ENCODE measurements around the gene FAM83G. TPM values are rescaled to one million over a fixed set of nuclear protein-coding genes. Genes with fewer than 3 reads are reported as not detected.

FAM83G gene
- total RNA-seq, 2 experiments from 2014 or later, result 2.9 to 3.0 TPM

GRCh38 chr17:18951941-18952842 is 52.4 kb downstream of the FAM83G start, which contains the start of gene SLC5A10:
Gene SLC5A10, plus strand, starts transcription at chr17:18952165. Its CDS starts 41 bp downstream, at chr17:18952206.
- ChIA-PET CTCF (no interaction called here), POLR2A (no interaction called here)
- ATAC-seq (ENCODE audit: poor library complexity) (no peak), DNase-seq (no peak)
- H3K4me1 ChIP-seq (ENCODE audit: insufficient read depth, low read length), result peaks cover 50% of the 10 kb centered on the region
- H3K27me3 Mint-ChIP-seq, result no peaks in the 10 kb centered on the region
- intact Hi-C loops (cut with DNase I, micrococcal nuclease), result loop anchor here in 1 of 2 experiments (10.0 kb wide), 1 partner anchor 137 kb away; no protein-coding TSS in a partner anchor
- H3K9me3 ChIP-seq (ENCODE audit: control insufficient read depth in 1 of 2, insufficient read depth in 1 of 2, low read length in 2 of 2), result no peaks in the 10 kb centered on the region
- no peaks in the 10 kb centered on the region for H3K9me3 Mint-ChIP-seq
- no peak within 1 kb of the TSS for H3K4me3 Mint-ChIP-seq
- no peaks in the 10 kb centered on the region for H3K36me3 ChIP-seq (ENCODE audit: insufficient read depth, low read length)
- TF ChIP-seq, protein P1, sequence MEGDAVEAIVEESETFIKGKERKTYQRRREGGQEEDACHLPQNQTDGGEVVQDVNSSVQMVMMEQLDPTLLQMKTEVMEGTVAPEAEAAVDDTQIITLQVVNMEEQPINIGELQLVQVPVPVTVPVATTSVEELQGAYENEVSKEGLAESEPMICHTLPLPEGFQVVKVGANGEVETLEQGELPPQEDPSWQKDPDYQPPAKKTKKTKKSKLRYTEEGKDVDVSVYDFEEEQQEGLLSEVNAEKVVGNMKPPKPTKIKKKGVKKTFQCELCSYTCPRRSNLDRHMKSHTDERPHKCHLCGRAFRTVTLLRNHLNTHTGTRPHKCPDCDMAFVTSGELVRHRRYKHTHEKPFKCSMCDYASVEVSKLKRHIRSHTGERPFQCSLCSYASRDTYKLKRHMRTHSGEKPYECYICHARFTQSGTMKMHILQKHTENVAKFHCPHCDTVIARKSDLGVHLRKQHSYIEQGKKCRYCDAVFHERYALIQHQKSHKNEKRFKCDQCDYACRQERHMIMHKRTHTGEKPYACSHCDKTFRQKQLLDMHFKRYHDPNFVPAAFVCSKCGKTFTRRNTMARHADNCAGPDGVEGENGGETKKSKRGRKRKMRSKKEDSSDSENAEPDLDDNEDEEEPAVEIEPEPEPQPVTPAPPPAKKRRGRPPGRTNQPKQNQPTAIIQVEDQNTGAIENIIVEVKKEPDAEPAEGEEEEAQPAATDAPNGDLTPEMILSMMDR (IDR thresholded peaks at IDR 0.05), result no peak
- H3K27ac Mint-ChIP-seq, result no peak within 1 kb of the TSS
- peaks cover 34% of the 10 kb centered on the region for H3K4me1 Mint-ChIP-seq (ENCODE audit: low read depth)
- H3K4me3 ChIP-seq (ENCODE audit: low read length), result no peak within 1 kb of the TSS
- no peaks in the 10 kb centered on the region for H3K36me3 Mint-ChIP-seq (ENCODE audit: low read depth)
- no peak within 1 kb of the TSS for H3K27ac ChIP-seq (ENCODE audit: low read depth in 1 of 2, low read length in 2 of 2)
- no peaks in the 10 kb centered on the region for H3K27me3 ChIP-seq (ENCODE audit: control insufficient read depth in 1 of 2, insufficient read depth in 2 of 2, low read length in 2 of 2)

GRCh38 chr17:18950944-18951905 is 53.3 kb downstream of the FAM83G start:
- H3K9me3 ChIP-seq (ENCODE audit: control insufficient read depth in 1 of 2, insufficient read depth in 1 of 2, low read length in 2 of 2), result no peaks in the 10 kb centered on the region
- ChIA-PET CTCF (no interaction called here), POLR2A (no interaction called here)
- DNase-seq, result no peak
- TF ChIP-seq, protein P1 (IDR thresholded peaks at IDR 0.05), result no peak
- Mint-ChIP-seq H3K4me3 (no peak overlapping the region), H3K27ac (no peak overlapping the region), H3K27me3 (no peaks in the 10 kb centered on the region), H3K9me3 (no peaks in the 10 kb centered on the region), H3K36me3 (ENCODE audit: low read depth) (no peaks in the 10 kb centered on the region), H3K4me1 (ENCODE audit: low read depth) (peaks cover 30% of the 10 kb centered on the region)
- peaks cover 41% of the 10 kb centered on the region for H3K4me1 ChIP-seq (ENCODE audit: insufficient read depth, low read length)
- no peak overlapping the region for H3K27ac ChIP-seq (ENCODE audit: low read depth in 1 of 2, low read length in 2 of 2)
- H3K36me3 ChIP-seq (ENCODE audit: insufficient read depth, low read length), result no peaks in the 10 kb centered on the region
- intact Hi-C loops (cut with DNase I, micrococcal nuclease), result loop anchor here in 1 of 2 experiments (10.0 kb wide), 1 partner anchor 136 kb away; no protein-coding TSS in a partner anchor
- H3K4me3 ChIP-seq (ENCODE audit: low read length), result no peak overlapping the region
- no peak for ATAC-seq (ENCODE audit: poor library complexity)
- no peaks in the 10 kb centered on the region for H3K27me3 ChIP-seq (ENCODE audit: control insufficient read depth in 1 of 2, insufficient read depth in 2 of 2, low read length in 2 of 2)

DNA sequence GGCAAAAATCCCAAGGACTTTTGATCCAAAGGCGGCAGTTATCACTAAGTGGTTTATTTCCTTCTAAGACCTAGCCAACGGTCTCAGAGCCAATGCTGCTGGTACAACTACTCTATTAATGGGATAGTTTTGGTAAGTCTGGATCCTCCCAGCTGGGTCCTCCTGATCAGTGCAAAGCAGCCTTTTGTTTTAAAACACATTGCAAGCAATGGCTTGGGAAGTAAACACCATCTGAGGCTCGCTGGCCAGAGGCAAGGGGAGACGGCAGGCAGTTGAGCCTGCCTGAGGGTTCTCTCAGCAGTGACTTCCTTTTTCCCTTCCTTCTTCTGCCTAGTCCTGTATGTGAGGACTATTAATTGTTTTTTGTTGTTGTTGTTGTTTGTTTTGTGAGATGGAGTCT is 54.2 kb downstream of the FAM83G start:
- no peaks in the 10 kb centered on the region for H3K27me3 ChIP-seq (ENCODE audit: control insufficient read depth in 1 of 2, insufficient read depth in 2 of 2, low read length in 2 of 2)
- TF ChIP-seq, protein P1 (IDR thresholded peaks at IDR 0.05), result no peak
- POLR2A ChIA-PET, result no interaction called here
- H3K4me3 Mint-ChIP-seq, result no peak overlapping the region
- no peak overlapping the region for H3K4me3 ChIP-seq (ENCODE audit: low read length)
- no peak overlapping the region for H3K27ac ChIP-seq (ENCODE audit: low read depth in 1 of 2, low read length in 2 of 2)
- DNase-seq (no peak), ATAC-seq (ENCODE audit: poor library complexity) (no peak)
- CTCF ChIA-PET, result interaction anchor here (0.8 kb wide), 1 partner anchor 16 kb away, joined by 3 read pairs; no protein-coding TSS in a partner anchor
- peaks cover 29% of the 10 kb centered on the region for H3K4me1 Mint-ChIP-seq (ENCODE audit: low read depth)
- intact Hi-C loops (cut with DNase I, micrococcal nuclease), result loop anchor here in 1 of 2 experiments (10.0 kb wide), 1 partner anchor 136 kb away; no protein-coding TSS in a partner anchor
- H3K27me3 Mint-ChIP-seq, result no peaks in the 10 kb centered on the region
- no peaks in the 10 kb centered on the region for H3K36me3 Mint-ChIP-seq (ENCODE audit: low read depth)
- H3K4me1 ChIP-seq (ENCODE audit: insufficient read depth, low read length), result peaks cover 33% of the 10 kb centered on the region
- H3K27ac Mint-ChIP-seq, result no peak overlapping the region
- no peaks in the 10 kb centered on the region for H3K9me3 ChIP-seq (ENCODE audit: control insufficient read depth in 1 of 2, insufficient read depth in 1 of 2, low read length in 2 of 2)
- no peaks in the 10 kb centered on the region for H3K9me3 Mint-ChIP-seq
- no peaks in the 10 kb centered on the region for H3K36me3 ChIP-seq (ENCODE audit: insufficient read depth, low read length)
